OCI-LY7 (cell line): Measurements from ENCODE around the gene CEP131.

Source experiments
- CTCF ChIP-seq: fragments of 200-600 bp; sonication (generic); conservative IDR thresholded peaks from 2 replicates; pipeline ENCODE4 v1.5.1; 2014; ENCODE audit warnings: mild to moderate bottlenecking, antibody characterized with exemption, low read length, moderate library complexity, mixed read lengths
- EZH2phosphoT487 ChIP-seq: fragments of 200-600 bp; sonication (generic); IDR thresholded peaks from 2 replicates; pipeline ENCODE4 v1.6.1; 2018; ENCODE audit warnings: low read depth, borderline replicate concordance, mild to moderate bottlenecking, mixed run types, antibody characterized with exemption, low read length, moderate library complexity, mixed read lengths

- no peak for TF ChIP-seq EZH2phosphoT487
- TF ChIP-seq CTCF, result no peak
Observed at GRCh38 chr17:81180836-81181810, 41.6 kb downstream of the CEP131 start.
